GM18520 (cell line): Measurements from ENCODE around the gene TP53BP2.
"Not testable (repeated sequence)": the region's sequence is repeated elsewhere in the genome, so short reads cannot be mapped to it uniquely, and the experiment has no call there.

Experiments used
- ATAC-seq: cut with Tn5 transposase; IDR thresholded peaks from one replicate; pipeline ENCODE4 v1.9.1; 2021; ENCODE audit not compliant: unreplicated experiment

The TP53BP2 gene

DNA sequence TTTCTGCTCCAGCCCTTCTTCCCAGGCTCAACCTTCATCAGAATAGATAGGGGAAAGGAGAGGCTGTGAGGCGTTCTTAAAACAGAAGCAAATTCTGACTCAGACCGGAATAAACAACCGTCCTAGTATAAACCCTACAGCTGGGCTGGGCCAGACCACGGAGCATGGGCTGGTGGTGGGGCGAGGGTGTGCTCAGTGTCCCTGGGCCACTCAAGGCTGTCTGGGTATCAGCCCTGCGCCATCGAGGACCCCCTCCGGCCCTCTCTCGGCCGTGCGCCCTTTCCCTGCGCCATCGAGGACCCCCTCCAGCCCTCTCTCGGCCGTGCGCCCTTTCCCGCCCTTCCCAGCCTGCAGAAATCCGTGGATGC, 97.4 kb downstream of the TP53BP2 start:
- ATAC-seq: no peak

DNA sequence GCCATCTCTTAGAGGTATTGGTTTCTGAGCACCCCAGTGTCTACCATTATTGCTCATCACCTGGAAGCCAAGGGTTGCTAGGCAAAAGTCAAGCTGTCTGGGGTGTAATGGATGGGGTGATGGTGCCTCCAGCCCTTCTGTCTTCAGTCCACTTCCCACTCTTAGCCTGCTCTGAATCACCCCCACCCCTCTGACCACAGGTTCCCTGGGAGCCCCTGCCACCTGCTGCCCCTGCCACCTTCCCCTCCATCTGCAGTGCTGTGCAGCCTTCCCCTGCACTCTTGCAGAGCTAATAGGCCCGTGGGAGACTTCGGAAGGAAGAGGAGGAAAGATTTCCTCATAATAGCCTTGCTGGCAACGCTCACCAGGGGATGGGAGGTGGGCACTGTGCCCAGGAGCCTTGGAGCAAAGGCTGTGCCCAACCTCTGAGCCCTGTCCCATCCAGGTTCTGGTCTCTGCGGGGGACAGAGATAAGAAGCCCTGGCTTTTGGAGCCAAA, 97.9 kb downstream of the TP53BP2 start:
- no peak for ATAC-seq

DNA sequence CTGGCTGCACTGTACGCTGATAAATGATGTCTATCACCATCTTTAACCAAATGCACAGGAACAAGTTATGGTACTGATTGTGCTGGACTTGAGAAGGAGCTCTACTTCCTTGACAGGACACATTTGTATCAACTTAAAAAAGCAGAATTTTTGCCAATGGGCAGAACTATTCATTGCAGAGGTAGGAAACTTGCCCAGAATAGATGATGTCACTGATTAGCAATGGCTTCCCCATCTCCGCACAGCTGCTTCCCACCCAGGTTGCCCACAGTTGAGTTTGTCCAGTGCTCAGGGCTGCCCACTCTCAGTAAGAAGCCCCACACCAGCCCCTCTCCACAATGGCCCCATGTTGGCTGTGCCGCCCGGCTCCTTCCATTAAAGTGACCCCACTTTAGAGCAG, 100.0 kb downstream of the TP53BP2 start:
- ATAC-seq: no peak

DNA sequence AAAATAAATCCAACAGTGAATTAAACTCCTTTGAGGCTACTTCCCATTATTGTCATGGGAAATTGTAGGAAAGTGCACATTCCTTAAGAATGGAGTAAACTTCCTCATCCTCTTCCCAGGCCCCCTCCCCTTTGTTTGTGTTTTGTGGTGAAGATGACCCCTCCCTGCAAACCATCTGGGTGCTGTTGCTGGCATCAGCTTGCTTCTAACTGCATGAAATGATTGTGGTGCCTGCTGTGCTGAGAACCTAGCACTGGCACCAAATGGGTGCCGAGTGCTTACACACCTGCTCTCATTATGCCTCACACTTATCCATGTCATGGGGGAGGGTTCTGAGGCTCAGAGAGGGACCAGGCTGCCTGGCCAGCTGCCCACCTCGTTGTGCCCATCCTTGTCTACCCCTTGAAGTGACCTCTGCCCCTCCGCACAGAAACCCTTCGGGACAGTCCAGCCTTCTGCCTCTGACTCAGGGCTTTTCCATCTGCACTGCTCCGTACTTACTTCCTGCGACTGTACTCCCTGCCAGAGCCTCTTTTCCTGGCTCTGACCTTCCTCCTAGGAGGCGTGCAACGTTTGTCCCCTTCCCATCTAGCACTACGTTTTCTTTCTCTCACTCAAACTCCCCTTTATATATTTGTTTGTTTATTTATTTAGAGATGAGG, 102.8 kb downstream of the TP53BP2 start:
- no peak for ATAC-seq

DNA sequence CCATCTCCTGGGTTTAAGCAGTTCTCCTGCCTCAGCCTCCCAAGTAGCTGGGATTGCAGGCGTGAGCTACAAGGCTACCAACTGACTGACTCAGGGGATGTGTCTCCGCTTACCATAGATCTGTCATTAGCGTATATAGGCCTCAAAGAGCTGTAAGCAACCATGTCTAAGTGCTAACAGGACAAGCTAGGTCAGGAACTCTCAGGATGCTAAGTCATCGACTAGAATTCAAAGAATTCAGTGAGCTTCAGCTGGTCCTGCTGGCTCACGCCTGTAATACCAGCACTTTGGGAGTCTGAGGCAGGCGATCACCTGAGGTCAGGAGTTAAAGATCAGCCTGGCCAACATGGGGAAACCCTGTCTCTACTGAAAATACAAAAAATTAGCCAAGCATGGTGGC, 103.9 kb downstream of the TP53BP2 start:
- ATAC-seq: no peak

DNA sequence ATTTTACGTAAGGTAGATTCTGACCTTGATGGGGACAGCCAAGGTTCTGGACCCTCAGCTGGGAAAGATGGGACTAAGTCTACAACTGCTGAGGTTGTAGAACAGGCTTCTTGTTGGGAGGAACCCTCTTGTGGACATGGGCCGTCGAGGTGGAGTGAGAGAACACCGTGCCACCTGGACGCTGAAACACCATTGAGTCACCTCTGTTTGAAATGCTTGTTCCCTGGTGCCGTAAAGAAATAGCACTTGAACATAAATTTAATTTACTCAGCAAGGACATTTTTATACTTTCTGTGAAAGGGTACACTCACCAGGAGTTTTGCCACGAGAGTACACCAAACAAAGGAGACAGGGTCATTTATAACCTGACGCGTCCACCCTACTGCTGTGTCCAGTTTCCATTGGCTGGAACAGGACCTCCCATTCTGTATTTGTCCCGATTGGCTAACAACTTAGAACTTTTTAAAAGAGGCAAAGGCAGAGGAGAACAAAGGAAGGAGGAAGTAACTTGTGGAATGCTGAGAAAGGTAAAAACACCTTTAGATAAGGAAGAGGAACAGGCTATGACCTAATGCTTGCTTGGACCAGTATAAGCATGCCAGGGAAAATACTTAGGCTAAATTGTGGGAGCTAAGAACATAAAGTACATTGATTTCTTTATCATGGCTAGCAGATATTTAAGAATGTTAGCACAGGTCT, 105.6 kb downstream of the TP53BP2 start:
- ATAC-seq: not testable (repeated sequence)

DNA sequence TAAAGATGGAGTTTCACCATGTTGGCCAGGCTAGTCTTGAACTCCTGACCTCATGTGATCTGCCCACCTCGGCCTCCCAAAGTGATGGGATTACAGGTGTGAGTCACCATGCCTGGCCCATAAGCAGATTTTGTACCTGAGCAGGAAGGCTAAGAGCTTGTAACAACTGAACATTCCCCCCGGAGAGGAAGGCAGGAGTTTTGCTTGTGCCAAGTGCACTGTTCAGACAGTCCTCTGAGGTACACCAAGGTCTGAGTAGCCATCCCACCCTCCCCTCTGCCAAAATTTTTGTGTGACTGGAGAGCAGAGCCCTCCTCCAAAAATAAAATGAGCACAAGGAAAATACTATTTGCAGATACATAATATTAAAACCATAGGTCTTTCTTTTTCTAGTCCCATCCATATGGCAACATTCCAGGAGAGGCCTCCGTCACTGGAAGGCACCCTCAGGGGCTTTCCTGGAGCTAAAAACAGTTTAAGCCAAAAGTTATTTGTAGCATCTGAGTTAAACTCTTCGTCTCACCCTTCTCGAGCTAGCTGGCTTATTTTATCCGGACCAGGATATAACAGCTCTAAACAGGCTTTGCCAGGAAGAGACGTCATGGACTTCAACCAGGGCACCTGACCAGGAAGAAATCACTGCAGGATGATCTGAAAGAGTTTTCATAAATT, 106.2 kb downstream of the TP53BP2 start:
- no peak for ATAC-seq

DNA sequence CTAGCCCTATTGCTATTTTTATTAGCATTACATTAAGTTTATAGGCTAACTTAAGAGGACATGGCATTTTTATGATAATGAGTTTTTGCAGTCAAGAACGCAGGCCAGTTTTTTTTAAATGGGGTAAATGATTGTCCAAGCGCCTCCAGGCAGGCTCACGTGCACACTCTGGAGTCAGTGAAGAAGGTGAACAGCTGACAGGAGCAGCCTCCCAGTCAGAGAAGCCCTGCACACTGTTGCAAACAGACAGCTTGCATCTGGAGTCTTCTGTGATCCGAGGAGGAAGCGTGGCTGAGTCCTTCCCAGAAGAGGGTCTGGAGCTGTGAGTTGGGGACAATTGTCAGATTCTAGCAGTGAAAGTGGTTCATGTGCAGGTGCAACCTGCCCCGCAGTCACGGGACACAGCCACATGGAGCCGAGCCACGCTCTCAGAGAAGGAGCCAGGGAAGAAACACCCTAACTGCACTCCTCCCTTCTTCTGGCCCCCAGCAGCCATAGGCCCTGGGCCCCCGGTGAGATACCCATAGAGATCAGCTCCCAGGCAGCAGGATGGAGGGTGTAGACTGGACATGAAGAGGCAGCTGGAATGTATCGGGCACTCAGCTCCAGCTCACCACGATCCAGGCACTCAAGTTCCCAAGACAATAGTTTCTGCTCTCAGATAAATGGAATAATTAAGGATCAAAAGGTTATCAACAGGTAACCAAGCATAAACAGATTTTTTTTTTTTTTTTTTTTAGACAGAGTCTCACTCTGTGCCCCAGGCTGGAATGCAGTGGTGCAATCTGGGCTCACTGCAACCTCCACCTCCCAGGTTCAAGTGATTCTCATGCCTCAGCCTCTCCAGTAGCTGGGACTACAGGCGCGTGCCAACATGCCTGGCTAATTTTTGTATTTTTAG, 107.0 kb downstream of the TP53BP2 start:
- ATAC-seq: no peak

DNA sequence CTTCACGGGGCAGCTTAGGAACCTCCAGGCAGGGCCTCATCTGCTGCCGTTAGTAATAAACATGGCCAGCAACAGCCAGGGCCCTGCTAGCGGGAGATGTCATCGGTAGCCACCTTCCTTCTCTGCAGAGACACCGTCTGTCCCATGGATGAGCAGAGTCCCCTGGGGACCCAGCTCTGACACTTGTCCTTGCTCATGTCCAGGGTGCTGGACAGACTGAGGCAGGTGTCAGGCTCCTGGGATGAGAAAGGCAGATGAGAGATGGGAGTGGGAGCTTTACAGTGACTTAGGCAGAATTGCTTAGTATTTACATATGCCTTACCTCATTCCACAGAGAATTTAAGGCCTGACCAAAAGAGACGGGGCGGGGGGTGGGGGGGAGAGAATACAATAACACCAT, 108.4 kb downstream of the TP53BP2 start:
- ATAC-seq: no peak

DNA sequence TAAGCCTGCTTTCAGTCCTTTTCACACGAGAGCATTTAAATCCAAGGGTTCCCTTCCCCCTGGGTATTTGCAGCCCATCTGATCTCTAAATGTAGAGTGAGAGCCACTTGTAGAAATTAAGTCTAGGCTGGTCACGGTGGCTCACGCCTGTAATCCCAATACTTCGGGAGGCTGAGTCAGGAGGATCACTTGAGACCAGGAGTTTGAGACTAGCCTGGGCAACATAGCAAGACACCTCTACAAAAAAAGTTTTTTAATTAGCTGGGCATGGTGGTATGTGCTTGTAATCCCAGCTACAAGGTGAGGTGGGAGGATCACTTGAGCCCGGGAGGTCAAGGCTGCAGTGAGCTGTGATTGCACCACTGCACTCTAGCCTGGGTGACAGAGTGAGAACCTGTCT, 109.1 kb downstream of the TP53BP2 start:
- not testable (repeated sequence) for ATAC-seq

DNA sequence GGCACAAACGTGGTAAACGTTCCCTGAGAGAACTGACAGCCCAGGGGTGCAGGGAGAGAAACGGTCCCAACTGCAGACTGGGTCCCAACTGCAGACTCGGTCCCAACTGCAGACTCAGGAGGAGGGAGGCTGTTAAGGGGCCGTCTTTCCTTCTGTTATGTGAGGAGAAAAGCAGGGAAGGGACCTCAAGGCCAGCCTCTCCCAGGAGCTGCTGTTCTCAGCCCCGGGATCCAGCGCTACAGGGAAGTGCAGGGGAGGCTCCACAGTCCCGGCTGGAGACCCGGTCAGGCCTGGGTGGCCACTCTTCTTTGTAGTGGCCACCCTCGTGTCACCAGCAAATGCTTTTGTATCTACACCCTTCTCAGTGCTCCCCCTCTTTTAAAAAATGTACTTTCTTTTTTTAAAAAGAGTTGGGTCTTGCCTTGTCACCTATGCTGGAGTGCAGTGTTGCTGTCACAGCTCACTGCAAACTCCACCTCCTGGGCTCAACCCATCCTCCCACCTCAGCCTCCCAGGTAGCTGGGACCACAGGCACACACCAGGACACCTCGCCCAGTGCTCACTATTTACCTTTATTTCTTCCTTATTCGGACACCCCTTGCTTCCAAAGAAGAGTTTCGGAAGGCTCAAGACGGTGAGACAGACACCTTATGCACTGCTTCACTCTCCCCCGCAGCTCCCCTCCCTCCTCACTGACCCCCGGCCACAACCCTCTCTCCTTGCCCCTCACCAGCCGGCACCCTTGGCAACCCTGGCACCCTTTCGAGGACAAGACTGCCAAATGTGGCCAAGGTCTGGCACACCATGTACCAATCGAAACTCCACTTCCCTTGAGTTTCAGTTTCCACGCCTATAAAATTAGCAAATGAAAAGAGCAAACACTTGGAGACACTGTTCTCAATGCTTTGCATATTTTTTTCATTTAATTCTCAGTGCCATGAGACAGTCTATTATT, 111.6 kb downstream of the TP53BP2 start:
- no peak for ATAC-seq

DNA sequence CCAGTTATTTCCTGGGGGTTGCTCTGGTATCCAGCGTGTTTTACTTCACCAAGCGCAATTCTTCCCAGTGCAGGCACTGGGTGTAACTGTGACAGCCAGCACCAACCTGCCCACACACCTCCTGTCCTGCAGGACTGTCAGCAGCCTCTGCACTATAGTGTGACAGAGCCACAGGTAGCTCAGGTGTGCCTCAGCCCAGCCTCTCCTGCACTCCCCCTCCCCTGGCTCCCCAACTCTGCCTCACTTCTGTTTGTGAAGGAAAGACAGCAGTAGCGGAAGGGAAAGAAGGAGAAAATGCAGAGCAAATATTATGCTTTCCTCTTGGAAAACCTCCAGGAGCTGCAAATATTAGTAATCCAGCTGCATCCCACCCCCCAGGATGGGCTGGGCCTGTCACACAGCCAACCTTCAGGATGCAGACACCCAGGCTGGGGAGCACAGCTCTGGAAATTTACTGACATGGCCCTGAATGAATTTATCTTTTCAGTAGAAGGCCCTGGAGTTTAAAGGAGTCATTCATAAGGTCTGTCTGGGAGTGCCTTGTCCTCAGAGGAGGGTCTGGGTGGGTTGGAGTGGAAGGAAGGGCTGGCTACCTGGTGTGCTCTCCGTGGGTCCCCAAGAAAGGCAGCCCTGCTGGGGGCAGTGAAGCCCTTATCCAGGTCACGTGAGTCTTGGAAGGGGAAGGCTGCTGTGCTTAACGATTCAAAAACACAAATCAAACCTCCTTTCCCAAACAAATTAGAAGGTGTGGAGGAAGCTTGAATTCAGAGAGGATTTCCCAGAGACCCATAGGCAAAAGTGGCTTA, 112.6 kb downstream of the TP53BP2 start:
- ATAC-seq: no peak

DNA sequence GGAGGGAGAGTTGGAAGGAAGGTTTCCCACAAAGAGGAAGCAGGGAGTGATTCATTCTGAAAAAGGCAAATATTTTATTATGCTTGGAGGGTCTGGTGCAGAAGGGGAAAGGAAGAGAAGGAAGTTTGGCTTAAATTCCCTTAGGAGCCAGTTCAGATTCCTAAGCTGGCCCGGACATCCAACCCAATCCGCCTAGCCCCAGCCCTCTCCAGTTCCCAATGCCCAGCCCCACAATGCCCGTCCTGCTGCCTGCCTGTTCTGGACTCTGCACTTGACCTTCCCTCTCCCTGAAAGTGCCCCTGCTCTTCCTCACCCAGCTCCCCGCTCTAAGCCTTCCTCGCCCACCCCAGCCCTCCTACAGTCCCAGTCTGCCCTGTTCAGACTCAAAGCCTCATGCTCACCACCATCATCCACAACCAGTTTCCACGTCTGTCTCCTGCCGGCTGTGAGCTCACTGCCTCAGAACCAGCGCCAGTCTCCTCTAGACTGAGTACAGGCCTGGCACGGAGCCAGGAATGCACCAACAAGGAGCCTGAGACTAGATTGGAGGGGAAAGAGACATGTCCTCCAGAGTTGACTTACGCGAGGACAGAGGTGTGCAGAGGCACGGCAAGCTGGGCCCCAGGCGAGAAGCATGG, 114.5 kb downstream of the TP53BP2 start:
- ATAC-seq: no peak

DNA sequence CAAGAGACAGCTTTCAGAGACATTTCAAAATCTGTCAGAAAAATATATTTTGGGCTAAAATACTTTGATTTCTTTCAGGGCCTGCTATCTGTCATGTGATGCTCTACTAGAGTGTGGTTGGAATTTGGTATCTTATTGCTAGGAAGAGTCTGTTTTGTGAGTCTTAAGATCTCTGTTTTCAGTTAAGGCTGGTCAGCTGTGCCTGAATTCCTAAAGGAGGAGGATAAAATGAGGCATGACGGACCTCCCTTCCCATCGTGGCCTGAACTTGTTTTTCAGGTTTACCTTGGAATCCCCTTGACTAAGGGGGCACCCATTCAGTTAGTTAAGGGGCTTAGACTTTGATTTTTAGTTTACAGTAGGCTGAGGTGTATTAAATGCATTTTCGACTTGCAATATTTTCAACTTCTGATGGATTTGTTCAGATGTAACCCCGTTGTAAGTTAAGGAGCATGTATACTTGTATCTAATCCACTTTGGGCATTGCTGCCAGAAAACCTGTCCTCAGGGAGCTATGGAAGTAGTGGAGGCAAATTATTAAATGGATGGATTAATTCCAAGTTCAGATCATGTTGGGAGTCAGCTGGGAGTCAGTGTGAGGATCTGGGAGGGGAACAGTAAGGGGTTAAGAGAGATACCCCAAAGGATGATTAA, 115.1 kb downstream of the TP53BP2 start:
- no peak for ATAC-seq

DNA sequence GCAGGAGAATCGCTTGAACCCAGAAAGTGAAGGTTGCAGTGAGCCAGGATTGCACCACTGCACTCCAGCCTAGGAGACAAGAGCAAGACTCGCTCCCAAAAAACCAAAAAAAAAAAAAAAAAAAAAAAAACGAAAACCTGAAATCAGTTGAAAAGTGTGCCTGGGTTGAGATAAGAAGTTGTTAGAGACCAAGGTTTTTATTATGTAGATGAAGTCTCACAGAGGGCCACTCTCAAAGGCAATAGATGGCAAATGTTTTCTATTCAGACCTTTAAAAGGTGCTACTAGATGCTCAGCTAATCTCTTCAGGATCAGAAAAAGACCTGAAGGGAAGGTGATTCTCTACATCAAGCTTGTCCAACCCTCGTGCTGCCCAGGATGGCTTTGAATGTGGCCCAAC, 115.8 kb downstream of the TP53BP2 start:
- ATAC-seq: no peak
